Right ventricle myocardium inferior (tissue), 1 donor: ENCODE results near the gene WNT6. TPM values are rescaled to one million over a fixed set of nuclear protein-coding genes. Genes with fewer than 3 reads are reported as not detected.

Source experiments
- ATAC-seq: fragments of 200-7000 bp; cut with Tn5 transposase; one replicate; pipeline ENCODE4 v1.9.1; 2020; ENCODE audit warnings: mild to moderate bottlenecking, moderate library complexity
- DNase-seq: peaks from one replicate; pipeline ENCODE4 v3.0.0; 2021; ENCODE audit errors: missing footprints
- intact Hi-C: fragments of 100-400 bp; cut with DNase I; formaldehyde crosslinking; loops from one replicate; pipeline ENCODE4 v1.11.0; 2022
- total RNA-seq: library from RNA; stranded (reverse); fragmentation: NEBNext Ultra II Directional; extraction: Animal tissue kit (Norgen Biotek cat#: 25700); gene quantifications from one replicate; pipeline ENCODE4 v1.2.1, GENCODE V29; 2021
- donor health status: DM: no; HTN: yes; CAD: no; lungs with severe emphysema.

Gene WNT6
- total RNA-seq, 1 donor from 2014 or later, result 2.1 TPM

GRCh38 chr2:218871345-218872302, 12.0 kb downstream of the WNT6 start:
- no peak for DNase-seq
- no peak for ATAC-seq
- intact Hi-C loops, result no loop called here

GRCh38 chr2:218872645-218873358, 13.2 kb downstream of the WNT6 start:
- ATAC-seq (no peak), DNase-seq (no peak)
- intact Hi-C loops, result no loop called here

GRCh38 chr2:218873359-218874194, 14.0 kb downstream of the WNT6 start:
- DNase-seq (no peak), ATAC-seq (no peak)
- intact Hi-C loops, result no loop called here

DNA sequence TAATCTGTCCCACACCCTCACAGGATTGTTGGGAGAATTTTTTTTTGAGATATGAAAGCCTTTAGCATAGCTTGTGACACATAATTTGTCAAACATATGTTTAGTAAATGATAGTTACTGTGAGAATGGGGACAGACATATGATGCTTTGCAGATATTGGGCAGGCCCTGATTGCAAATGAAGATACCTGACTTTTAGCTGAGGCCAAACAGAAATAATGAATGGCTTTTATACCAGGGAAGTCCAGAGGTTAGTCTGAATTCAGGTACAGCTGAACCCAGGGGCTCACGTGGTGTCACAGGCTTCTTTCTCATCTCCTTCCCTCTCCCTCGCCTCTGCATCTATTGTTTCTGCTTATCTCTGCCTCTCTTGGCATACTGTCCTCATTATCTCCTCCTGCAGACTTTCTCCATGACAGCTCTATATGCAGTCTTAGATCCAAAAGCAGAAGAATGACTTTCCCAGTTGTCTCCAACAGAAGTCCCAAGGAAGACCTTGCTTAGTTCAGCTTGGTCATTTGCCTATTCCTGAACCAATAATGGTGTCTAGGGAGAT, 16.2 kb downstream of the WNT6 start:
- intact Hi-C loops, result loop anchor here (2.0 kb wide), 1 partner anchor 23 kb away; no protein-coding TSS in a partner anchor
- DNase-seq, result peak; percentile 45
- ATAC-seq, result no peak

DNA sequence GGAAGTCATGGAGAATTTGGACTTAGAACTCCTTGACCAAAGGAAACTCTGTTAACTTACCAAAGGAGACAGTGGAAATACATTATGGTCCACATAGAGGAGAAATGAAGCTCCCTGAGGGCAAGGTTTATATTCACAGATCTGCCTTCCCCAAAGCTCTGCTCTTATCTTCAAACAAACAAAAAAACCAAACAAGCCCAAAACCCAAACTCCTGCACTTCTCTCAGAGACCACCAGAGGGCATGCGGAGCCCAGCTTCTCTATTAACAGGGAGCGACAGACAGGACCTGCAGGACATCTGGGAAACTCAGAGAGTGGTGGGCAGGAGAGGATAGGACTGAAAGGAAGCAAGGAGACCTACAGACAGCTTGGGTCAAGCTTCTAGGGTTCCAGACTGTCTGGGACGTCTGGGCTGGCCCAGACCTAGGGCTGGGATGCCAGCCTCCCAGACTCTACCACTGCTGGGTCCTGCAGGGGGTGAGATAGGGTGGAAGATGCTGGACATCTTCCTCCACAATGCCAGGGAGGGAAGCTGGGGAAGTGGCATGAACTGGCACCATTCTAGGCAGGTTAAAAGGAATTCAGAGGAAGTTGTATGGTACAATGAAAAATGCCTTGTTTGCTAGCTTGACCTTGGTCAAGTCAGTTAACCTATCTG, 17.1 kb downstream of the WNT6 start:
- peak; percentile 40 for ATAC-seq
- intact Hi-C loops, result loop anchor here (2.0 kb wide), 1 partner anchor 22 kb away; no protein-coding TSS in a partner anchor
- peak; percentile 62 for DNase-seq

- DNase-seq, result peak; percentile 15
- intact Hi-C loops, result loop anchor here (2.0 kb wide), 1 partner anchor 21 kb away; no protein-coding TSS in a partner anchor
- ATAC-seq, result no peak
Observed at GRCh38 chr2:218877331-218877730, 17.7 kb downstream of the WNT6 start.

DNA sequence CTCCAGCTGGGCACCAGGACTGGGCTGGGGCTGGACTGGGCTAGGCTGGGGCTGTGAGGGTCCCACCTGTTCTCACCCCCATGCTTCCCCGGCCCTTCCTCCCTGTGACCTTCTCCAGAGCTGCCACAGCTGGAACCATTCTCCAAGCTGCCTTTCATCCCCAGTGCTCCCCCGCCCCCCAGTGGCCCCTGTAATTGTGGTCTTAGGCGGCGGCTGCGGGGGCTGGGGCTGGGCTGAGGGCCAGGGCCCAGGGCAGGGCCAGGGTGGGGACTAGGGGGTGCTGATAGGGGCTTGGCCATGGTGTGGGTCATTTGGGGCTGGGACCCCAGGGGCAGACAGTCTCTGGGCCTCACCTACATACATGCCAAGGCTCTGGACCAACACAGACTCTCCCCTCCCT, 18.3 kb downstream of the WNT6 start:
- DNase-seq (peak; percentile 53), ATAC-seq (no peak)
- intact Hi-C loops, result loop anchor here (2.0 kb wide), 1 partner anchor 21 kb away; no protein-coding TSS in a partner anchor

DNA sequence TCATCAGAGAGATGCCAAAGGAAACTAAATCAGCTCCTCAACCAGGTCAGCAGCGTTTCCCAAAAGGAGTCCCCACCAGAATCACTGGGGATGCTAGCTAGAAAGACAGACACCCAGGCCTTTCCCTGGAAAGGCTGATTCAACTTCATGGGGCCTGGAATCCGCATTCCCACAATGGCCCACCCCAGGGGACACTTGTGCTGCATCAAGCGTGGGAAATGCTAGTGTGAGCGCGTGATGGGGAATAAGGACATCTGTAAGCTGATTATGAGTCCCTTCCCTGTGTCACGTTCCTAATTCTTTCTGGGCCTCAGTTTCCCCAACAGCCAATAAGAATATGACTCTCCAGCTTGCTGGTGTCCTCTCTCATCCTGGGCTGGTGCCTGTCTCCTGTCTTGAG, 18.9 kb downstream of the WNT6 start:
- ATAC-seq (no peak), DNase-seq (no peak)
- intact Hi-C loops, result no loop called here

DNA sequence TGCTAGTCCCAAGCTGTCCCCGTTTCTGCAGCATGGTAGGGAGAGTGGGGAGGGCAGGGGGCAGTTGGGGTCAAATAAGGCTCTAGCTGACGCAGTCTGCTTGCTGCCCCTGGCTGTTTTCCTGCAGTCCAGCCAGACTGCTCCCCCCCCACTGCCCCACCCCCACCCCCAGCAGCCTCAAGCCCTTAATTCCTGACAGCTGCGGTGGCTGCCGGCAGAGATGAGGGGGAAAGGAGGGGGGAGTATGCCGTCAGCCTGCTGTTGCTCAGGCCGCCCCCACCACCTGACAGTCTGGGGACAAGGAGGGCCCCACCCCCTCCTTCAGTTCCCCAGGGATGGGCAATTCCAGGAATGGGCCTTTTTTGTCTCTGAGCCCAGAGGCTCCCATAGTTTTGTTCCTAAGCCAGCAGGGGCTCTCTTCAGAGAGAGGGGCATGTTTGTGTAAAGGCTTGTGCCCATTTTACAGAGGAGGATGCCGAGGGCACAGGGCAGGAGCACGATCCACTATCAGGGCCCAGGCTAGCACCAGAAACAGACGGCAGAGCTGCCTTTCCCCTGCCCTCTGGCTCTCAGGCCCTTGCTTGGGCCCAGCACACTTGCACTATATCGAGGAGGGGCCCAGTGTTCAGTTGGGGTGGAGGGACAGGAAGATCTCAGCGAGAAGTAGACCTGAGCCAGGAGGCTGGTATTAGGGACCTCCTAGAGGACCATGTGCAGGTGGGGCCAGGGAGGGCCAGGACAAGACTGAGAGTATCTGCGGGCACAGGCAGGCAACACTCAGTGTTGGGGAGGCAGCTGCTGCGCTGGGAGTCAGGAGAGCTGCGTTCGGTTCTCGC, 19.5 kb downstream of the WNT6 start:
- intact Hi-C loops, result no loop called here
- no peak for ATAC-seq
- no peak for DNase-seq

DNA sequence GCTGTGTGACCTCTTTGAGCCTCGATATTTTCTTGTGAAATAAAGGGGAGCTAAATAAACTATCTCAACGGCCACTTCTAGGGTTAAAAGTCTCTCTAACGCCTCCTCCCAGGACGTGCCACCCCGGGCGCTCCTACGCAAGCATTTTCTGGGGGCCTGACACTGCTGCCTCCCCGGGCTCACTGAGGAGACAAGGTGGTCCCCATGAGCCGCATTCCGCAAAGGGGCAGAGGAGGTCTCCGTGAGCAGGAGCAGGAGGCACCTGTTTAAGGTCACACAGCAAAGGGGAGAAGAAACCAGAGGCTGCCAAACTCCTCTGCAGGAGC, 20.1 kb downstream of the WNT6 start:
- no peak for ATAC-seq
- intact Hi-C loops, result no loop called here
- no peak for DNase-seq

GRCh38 chr2:218880102-218880858, 20.7 kb downstream of the WNT6 start, which contains the start of gene WNT10A:
TSS of gene WNT10A (plus strand) at chr2:218880852. CDS start at chr2:218880996, 144 bp downstream.
- ATAC-seq (no peak), DNase-seq (no peak)
- intact Hi-C loops, result no loop called here

GRCh38 chr2:218880859-218881594, 21.4 kb downstream of the WNT6 start:
- intact Hi-C loops, result no loop called here
- no peak for DNase-seq
- no peak for ATAC-seq

DNA sequence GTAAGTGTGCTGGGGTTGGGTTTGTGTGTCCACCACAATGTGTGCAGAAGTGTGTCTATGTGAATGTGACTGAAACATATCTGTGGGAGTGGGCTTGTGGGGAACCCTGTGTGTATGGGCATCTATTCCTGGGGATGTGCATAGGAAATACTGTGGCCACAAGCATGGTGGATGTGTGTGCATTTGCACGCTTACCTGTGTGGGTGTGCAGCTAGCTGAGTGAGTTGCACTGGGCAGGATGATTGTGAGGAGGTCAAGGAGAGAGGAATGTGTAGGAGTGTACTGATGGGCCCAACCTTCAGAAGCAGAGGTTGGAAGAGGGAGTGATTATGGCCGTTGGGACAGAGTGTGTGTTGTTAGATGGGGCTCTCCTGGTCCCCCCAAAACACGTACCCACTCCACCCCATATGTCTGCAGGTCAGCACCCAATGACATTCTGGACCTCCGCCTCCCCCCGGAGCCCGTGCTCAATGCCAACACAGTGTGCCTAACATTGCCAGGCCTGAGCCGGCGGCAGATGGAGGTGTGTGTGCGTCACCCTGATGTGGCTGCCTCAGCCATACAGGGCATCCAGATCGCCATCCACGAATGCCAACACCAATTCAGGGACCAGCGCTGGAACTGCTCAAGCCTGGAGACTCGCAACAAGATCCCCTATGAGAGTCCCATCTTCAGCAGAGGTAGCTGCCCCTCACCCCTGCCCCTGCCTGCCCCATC, 22.3 kb downstream of the WNT6 start:
- ATAC-seq (no peak), DNase-seq (no peak)
- intact Hi-C loops, result no loop called here

- DNase-seq (no peak), ATAC-seq (no peak)
- intact Hi-C loops, result no loop called here
Observed at GRCh38 chr2:218882461-218882816, 22.8 kb downstream of the WNT6 start.

- ATAC-seq, result peak; percentile 43
- intact Hi-C loops, result no loop called here
- no peak for DNase-seq
Observed at GRCh38 chr2:218882866-218883366, 23.3 kb downstream of the WNT6 start.
